Stimulated activated CD4-positive, alpha-beta T cell treated with anti-CD3 and anti-CD28 coated beads, Interleukin-1b, Interleukin-23, amount 100 ng/mL, for 48 hours (primary cell): Measurements from ENCODE around the gene PDIA5.
"Not testable (repeated sequence)": the region's sequence is repeated elsewhere in the genome, so short reads cannot be mapped to it uniquely, and the experiment has no call there.

Source experiments
- DNase-seq: peaks from one replicate; pipeline ENCODE4 v3.0.0-alpha.2; 2020

The PDIA5 gene

DNA sequence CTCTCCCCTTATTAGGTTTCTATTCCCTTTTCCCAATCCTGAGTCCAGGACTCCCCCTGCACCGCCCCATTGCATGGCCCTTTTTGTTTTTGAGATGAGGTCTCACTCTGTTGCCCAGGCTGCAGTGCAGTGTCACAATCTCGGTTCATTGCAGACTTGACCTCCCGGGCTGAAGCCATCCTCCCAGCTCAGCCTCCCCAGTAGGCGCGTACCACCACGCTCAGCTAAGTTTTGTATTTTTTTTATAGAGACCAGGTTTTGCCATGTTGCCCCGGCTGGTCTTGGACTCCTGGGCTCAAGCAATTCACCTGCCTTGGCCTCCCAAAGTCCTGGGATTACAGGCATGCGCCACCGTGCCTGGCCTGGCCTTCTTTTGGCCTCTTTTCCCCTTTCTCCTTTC lies 29.3 kb downstream of the PDIA5 start:
- no peak for DNase-seq

DNA sequence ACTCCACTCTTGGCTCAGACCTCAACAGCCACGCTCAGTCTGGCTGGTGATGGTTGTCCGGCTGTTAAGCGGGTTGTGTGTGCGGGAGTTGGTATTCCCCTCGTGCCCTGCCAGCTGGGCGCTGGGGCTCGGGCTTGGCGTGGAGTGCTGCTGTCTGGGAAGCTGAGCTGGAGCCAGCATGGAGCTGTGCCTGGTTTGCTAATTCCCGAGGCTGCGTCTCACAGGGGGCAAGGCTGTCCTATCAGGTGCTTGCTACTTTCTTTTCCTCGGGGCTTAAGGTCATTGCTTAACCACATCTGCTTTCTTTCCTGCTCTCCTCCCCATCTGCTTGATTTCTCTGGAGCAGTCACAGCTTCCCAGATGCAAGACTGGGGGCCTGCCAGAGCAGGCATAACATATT lies 29.9 kb downstream of the PDIA5 start:
- no peak for DNase-seq

DNA sequence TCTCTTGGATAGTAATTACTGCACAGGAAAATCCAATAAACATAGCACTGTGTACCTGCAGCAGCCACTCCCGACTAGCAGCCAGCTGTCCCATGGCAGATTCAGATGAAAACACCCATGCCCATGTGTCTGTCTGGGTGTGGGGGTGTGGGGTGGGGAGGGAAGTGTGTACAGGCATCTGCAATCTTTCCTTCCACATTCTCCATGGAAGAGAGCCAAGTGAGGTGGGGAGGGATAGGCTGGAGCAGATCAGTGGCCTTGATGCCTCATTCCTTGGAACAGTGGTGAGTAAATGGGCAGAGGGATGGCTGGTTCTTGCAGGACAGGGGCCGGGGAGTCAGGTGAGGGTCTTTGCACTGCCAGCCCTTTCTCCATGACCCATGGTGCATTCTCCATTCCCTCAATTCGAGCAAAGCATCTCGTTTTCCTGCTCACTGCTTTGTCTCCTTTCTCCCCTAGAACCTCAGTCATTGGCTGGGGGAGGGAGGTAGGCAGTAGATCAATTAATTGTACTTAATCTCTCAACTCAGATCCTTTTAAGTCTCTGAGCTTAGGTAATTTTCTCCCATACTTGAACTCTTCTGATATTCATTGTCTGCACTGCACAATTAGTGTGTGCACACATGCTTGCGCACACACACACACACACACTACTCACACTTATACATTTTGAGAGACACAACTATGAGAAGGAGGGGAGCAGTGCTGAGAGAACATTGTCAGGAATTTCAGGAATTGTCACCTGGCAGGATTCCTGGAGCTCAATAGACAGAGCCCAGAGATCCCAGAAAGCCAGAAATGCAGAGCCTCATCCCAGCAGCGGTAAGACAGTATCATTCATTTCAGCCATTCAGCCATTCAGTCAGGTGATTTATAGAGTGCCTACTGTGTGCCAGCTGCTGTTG lies 31.9 kb downstream of the PDIA5 start:
- no peak for DNase-seq

DNA sequence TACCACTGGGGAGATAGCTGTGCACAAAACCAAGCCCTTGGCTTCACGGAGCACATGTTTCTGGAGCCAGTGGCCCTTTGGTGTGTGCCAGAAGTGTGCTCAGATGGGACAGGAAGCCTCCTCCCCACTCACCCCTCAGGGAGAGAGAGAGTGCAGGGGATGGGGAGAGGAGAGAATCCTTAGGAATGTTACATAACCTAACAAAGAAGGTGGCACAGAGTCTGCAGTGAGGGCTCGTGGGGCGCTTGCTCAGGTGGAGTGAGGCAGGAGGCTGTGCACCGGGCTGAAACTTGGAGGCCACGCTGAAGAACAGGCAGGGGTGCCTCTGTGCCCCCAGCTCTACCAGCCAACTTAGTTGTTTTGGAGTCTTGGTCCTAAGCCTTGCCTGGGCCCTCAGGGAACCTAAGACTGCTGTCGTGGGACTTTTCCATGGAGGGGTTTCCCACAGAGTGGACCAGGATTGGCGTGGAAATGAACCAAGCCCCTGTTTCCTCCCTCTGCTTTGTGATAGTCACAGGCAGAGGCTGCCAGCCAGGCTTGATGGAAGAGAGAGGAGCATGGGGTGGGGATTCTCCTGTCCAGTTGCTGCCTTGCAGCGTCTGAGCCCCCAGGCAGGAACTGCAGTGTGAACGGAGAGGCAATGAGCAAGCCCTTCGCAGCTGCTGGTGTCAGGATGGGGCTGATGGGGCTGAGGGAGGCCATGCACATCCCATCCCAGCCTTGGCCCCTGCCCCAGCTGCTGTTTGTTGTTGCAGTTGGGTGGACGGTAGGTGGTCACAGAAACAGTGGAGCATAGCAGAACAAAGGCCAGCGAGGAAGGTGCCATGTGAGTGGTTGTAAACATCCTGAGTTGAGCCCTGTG lies 32.7 kb downstream of the PDIA5 start:
- DNase-seq: no peak

DNA sequence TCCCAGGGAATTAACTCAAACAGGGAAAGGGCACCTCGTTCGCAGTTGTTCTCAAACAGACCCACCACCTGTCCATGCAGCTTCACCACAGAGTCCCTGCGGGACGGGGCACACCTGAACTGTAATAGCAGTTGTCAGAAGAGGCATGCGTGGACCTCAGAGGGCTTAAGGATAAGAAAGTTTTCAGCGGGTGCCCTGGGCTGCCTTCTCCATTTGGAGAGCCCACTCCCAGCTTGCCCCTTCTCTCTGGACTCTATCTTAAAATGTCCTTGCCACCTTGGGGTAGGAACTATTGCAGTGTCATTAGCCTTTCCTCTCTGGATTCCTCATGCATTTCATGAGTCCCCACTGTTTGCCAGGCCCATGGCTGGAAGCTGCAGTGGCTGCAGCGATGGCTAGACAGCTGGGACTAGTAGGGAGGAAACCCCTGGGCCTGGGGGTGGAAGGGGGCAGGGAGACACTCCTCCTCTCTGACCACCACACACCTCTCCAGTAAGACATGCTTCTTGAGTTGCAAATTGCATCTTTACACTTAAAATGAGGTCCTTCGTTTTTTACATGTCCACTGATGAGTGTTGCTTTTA lies 33.5 kb downstream of the PDIA5 start:
- no peak for DNase-seq

DNA sequence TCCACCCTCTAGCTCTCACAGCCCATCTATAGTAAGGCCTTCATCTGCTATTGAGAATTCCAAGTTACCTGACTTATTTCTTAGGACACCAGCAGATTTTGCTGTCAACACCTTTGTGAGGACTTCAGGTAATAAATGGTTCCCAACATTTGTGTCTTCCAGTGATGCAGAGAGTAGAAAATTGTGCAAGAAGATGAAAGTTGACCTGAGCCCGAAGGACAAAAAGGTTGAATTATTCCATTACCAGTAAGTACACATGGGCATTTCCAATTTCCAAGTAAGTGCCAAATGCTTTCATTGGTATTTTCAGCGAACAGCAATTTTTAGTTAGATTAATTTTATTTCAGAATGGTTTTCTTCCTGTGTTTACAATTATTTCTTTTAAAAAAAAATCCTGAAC lies 35.4 kb downstream of the PDIA5 start:
- no peak for DNase-seq

DNA sequence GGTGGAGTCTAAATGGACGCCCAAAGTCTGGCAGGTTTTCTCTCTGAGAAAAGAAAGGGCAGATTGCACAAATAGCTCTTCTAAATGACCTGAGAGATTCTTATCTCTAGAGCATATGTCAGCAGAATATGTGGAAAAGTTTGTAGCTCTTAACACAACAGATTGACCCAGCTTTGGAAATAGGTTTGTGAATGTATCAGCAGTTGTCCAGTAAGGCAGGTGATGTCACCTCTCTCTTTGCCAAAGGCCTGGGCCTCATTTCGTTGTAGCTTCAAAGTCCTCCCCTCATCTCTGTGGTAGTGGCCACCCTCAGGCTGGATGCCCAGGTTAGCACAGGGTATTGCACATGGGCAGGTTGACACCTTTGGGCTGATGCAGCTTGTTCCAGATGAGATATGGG lies 36.0 kb downstream of the PDIA5 start:
- no peak for DNase-seq

DNA sequence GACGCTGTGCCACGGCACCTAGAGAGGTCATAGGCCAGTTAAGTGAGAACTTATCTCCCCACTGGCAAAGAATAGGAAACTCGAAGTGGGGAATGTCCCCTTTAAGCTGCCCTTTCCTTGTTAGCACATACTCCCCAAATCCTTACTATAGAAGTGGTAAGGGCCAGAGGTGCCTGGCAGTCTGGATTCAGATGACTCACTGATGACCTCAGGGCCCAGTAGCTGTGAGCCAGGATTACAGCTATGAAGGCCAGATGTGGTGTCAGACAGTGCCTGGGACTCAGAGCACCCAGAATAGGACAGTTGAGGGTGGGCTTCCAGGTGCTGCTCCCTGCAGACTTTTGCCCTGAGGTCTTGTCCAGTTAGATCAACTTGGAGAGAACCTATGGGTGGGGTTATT lies 37.7 kb downstream of the PDIA5 start:
- DNase-seq: no peak

DNA sequence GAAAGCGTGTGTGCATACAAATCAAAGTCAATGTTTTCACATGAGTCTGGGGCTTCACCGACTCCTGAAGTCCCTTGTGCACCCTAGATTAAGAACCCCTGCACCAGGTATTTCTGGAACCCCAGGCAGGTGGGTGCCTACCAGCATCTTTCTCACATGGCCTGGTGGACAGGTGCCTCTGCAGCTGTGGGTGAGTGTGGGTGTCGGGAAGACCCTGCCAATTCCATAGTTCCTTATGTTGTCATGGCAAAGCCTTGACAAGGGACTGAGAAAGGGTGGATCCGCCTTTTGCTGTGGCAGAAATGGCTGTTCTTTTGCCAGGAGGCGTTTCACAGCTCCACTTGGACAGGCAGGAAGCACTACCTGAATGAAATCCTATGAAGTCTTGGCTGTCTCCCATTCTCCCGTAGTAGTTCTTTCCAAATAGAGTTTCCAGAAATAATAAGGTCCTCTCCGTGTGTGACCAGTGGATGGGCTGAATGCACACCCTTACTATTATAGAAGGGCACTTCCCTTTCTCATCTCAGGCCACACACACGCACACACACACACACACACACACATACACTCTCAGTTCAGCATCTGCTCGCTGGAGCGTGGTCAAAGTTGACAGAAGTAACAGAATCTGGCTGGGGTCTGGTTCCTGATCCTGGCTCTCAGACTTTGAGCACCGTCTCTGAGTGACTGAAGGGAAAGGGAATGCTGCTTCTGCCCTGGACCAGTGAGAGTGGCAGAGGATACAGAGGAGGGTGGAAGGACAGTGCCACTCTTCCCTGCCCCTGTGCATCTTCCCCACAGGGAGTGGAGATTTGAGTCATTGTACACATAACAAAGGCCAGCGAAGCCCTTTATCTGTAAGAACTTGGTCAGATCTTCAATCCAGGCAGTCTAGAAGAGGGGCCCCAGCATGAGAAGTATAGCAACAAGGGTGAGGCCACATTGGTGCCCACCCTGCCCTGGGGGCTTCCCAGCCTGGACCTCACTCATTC lies 38.7 kb downstream of the PDIA5 start:
- DNase-seq: no peak

DNA sequence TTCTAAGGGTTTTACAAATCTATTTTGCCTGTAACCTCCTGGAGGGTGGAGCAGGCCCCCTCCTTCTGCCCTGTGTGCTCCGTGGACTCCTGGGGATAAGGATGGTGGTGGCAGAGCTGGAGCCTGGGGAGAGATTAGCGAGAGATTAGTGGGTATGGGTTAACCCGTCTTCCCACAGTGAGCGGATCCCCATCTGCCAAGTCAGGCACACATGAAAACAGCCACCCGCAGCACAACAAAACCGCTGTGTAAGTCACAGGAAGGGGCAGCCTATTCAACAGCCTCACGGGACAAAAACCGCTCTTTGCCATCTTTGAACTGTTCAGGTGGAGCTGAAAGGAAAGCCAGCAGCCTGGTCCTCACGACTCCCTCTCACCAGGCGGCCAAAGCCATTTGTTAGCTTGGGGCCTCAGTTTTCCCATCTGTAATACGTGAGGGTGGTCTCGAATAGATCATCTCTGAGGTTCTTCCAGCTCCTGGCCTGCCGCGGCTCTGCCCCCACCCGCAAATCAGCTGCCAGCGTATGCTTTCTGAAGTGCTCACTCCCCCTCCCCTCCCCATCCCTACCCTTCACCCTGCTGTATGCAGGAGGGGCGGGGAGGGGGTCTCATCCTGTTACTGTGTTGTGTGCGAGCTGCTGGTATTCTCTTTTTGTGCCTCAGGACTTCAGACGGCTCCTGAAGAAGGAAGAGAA lies 43.6 kb downstream of the PDIA5 start:
- no peak for DNase-seq

DNA sequence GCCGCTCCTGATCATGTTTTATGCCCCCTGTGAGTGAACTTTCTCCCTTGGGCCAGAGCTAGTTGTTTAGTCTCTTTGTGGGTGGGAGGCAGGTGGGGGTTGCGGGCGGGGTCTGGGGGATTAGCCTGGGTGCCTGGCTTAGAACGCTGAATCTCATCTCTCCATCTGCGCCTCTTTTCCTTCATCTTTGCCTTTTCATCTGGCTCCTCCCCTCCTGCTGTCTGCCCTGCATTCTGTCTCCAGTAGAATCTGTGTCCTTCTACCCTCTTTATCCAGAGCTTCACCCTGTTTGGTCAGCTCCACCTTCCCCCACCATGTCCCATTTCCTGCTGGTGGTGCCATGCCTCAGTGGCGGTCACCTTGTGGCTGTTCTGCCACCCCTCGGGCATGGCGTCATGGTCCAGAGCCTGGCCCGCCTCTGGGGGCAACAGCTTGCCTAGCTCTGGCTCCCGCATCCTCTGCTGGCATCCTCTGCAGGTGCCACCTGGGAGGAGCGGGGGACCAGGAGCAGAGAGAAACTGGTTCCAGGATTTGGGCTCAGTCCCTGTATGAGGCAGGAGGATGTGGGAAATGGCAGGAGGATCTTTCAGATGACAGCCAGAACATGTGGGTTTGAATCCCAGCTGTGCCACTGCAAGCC lies 44.3 kb downstream of the PDIA5 start:
- DNase-seq: no peak

DNA sequence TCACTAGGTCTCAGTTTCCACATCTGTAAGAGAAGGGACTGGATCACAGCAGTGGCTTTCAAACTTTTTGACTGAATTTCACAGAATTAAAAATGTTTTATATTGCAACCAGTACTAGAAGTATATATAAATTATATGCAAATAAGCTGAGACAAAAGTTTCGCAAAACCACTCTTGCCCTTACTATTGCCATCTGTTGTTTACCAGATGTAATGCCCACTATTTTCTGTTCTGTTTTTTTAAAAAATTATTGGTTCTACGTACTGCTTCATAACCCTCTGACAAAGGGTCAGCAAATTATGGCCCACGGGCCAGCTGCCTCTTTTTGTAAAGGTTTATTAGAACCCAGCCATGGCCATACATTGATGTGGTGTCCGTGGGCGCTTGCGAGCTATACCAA lies 44.8 kb downstream of the PDIA5 start:
- DNase-seq: no peak

DNA sequence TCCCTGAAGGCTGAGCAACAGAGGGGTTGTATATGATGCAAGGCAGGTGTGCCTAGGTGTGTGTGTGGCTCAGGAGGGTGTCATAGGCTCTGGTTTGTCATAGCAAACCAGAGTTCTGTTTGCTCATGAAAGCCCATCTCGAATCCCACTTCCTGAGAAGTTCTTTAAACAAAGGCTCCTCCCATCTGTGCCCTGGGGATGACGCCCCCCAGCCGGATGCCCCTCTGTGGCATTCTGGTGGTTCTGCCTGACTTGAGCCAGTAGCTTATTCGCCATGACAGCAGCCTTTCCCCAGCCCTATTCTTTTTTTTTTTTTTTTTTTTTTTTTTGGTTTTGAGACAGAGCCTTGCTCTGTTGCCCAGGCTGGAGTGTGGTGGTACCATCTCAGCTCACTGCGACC lies 45.4 kb downstream of the PDIA5 start:
- no peak for DNase-seq

DNA sequence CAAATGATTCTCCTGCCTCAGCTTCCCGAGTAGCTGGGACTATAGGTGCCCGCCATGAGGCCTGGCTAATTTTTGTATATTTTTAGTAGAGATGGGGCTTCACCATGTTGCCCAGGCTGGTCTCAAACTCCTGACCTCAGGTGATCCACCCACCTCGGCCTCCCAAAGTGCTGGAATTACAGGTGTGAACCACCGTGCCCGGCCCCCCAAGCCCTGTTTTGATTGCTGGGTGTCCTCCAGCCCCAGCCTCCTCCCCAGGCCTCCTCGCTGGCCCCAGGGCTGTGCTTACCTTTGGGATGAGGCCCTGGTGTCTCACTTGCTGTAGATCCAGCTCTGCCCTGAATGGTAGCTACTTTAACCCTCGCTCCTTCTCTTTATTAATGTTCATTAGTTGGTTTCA lies 45.8 kb downstream of the PDIA5 start:
- not testable (repeated sequence) for DNase-seq

DNA sequence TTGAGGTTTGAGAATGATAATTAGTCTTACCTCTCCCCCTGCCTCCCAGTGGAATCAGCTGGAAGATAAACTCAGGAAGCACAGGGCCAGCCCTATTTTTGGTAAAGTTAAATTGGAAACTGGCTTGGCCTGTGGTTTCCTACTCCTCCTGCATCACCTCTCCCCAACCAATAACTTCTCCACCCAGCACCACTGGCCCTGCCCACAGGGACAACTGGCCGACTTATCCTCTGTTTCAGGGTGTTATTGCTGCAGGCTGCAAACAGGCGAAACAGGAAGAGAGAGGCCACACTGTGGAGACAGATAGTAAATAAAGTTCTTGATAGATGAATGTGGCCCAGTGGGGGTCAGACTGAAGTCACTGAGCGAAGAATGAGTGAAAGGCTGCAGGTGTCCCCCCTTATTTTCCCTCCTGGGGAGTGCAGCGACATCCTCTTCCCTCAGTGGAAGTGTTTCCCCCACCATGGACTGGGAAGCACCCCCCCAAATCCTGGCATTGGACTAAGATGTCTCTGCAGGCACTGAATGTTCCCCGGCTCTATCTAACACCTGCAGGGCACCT lies 47.1 kb downstream of the PDIA5 start:
- no peak for DNase-seq

DNA sequence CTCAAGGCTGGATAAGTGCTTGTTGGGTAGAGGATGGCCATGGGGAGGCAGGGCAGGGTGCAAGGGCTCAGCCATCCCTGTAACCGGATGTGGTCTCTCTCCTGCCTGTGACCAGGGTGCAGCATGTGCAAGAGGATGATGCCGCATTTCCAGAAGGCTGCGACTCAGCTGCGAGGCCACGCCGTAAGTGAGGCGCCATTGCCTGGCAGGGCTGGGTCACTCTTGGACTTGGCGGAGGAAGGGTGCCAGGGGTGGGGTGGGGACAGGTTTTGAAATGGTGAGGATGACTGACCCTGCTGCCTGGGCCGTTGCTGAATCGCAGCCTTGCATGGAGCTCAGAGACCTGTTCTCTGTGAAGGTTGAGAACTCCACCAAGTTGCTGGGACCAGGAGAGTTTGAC lies 49.3 kb downstream of the PDIA5 start:
- no peak for DNase-seq

DNA sequence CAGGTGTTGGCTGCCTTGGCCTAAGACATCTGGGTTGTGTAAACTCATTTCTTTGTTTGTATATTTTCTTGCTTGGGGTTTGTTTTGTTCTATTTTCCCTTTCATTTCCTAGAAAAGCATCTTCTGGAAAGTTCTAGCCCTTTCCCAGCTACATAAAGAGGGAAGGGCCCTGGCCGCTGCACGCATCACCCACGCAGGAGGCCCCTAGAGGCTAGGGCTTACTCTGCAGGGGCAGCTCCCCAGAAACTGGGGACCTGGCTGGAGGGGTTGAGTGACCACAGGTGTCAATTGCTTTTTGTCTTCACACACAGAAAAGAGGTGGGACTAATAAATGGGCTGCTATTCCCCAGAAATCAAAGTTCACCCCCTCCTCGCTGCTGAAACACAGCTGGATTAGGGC lies 52.6 kb downstream of the PDIA5 start:
- DNase-seq: no peak

DNA sequence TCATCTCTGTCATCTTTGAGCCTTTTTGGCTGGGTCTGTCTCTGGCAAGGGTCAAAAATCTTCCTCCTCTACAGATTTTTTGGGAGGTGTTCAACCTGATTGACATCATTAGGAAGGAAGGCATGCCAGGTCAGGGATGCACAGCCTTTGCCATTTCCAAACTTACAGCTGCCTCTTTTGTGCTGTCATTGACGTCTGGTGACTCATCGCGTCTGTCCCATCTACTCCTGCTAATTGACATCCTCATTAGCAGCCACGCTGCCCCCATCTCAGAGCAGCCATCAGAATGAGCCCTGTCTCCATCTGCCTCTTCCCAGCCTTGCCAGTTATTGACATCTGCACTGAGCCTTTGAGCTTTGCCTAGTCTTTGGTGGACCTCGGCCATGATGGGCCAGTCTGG lies 53.0 kb downstream of the PDIA5 start:
- no peak for DNase-seq

DNA sequence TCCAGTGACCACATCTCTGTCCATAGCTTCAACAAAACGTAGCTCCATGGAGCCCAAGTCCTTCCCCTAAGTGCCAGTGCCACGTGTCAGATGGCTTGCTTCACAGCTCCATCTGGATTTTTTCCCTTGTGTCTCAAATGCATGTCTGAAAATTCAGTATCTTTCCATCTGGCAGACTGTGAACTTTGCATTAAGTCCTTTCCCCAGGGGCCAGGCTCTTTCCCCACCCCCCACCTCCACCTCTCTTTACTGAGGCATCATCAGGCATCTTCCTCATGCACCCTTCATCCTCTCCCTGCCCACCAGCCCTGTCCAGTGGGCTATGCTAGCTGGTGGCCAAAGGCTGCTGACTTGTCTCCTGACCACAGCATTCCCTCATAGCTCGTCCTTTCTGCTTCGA lies 53.7 kb downstream of the PDIA5 start:
- DNase-seq: no peak

DNA sequence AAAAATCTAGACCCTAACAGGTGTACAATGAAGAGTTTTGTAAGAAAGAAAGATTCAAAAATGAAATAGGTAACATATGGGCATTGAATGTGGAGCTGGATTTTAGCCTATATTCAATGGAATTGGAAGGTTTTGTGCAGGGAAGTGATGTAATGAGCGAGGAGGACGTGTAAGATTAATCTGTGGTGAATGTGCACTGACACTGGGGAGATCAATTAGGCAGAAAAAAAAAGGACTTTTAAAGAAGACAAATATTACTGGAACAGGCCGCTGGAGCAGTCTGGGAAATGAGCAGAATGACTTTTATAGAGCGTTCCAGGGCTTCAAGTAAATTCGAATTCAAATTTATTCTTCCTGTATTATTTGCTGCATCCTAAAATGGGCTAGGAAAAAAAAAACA lies 55.2 kb downstream of the PDIA5 start:
- no peak for DNase-seq
